ENCODE measurements around the gene IGF1R.

Gene IGF1R

GRCh38 chr15:98671060-98672008 lies 23.0 kb downstream of the IGF1R start:
- H3K4me3 ChIP-seq (ENCODE audit: low read depth, low read length), result no peak overlapping the region

GRCh38 chr15:98673133-98673532 lies 24.8 kb downstream of the IGF1R start:
- no peak overlapping the region for H3K4me3 ChIP-seq (ENCODE audit: low read depth, low read length)

GRCh38 chr15:98674336-98674735 lies 26.0 kb downstream of the IGF1R start:
- no peak overlapping the region for H3K4me3 ChIP-seq (ENCODE audit: low read depth, low read length)

GRCh38 chr15:98676586-98677270 lies 28.4 kb downstream of the IGF1R start:
- no peak overlapping the region for H3K4me3 ChIP-seq (ENCODE audit: low read depth, low read length)

GRCh38 chr15:98677345-98678059 lies 29.2 kb downstream of the IGF1R start:
- H3K4me3 ChIP-seq (ENCODE audit: low read depth, low read length), result no peak overlapping the region

- H3K4me3 ChIP-seq (ENCODE audit: low read depth, low read length), result no peak overlapping the region
These were observed 30.1 kb downstream of the IGF1R start for GRCh38 chr15:98678484-98678883.

- H3K4me3 ChIP-seq (ENCODE audit: low read depth, low read length), result no peak overlapping the region
These were observed 32.7 kb downstream of the IGF1R start for GRCh38 chr15:98681061-98681460.

- no peak overlapping the region for H3K4me3 ChIP-seq (ENCODE audit: low read depth, low read length)
These were observed 34.8 kb downstream of the IGF1R start for GRCh38 chr15:98682992-98683701.

GRCh38 chr15:98683831-98684230 lies 35.5 kb downstream of the IGF1R start:
- H3K4me3 ChIP-seq (ENCODE audit: low read depth, low read length), result no peak overlapping the region

- no peak overlapping the region for H3K4me3 ChIP-seq (ENCODE audit: low read depth, low read length)
These were observed 36.1 kb downstream of the IGF1R start for GRCh38 chr15:98684436-98684835.

GRCh38 chr15:98684995-98685525 lies 36.7 kb downstream of the IGF1R start:
- no peak overlapping the region for H3K4me3 ChIP-seq (ENCODE audit: low read depth, low read length)

GRCh38 chr15:98686983-98687382 lies 38.6 kb downstream of the IGF1R start:
- no peak overlapping the region for H3K4me3 ChIP-seq (ENCODE audit: low read depth, low read length)

- no peak overlapping the region for H3K4me3 ChIP-seq (ENCODE audit: low read depth, low read length)
These were observed 41.1 kb downstream of the IGF1R start for GRCh38 chr15:98689431-98689861.

- no peak overlapping the region for H3K4me3 ChIP-seq (ENCODE audit: low read depth, low read length)
These were observed 42.1 kb downstream of the IGF1R start for GRCh38 chr15:98690272-98690950.

GRCh38 chr15:98692213-98692612 lies 43.9 kb downstream of the IGF1R start:
- H3K4me3 ChIP-seq (ENCODE audit: low read depth, low read length), result no peak overlapping the region

- H3K4me3 ChIP-seq (ENCODE audit: low read depth, low read length), result no peak overlapping the region
These were observed 45.8 kb downstream of the IGF1R start for GRCh38 chr15:98694161-98694560.

- no peak overlapping the region for H3K4me3 ChIP-seq (ENCODE audit: low read depth, low read length)
These were observed 50.5 kb downstream of the IGF1R start for GRCh38 chr15:98698792-98699191.

GRCh38 chr15:98699591-98700424 lies 51.5 kb downstream of the IGF1R start:
- H3K4me3 ChIP-seq (ENCODE audit: low read depth, low read length), result no peak overlapping the region

GRCh38 chr15:98700519-98700918 lies 52.2 kb downstream of the IGF1R start:
- H3K4me3 ChIP-seq (ENCODE audit: low read depth, low read length), result no peak overlapping the region
